HAP-1 (cell line): ENCODE measurements around the gene IPCEF1.

Experiments used
- DNase-seq, 2 experiments: peaks; one replicate each; pipeline ENCODE4 v3.0.0-alpha.2; 2016 to 2020; ENCODE audit warnings: low spot score in 2 of 2
- H3K27me3 ChIP-seq: fragments of 250-450 bp; sonication (Bioruptor Pico); 2 replicates; pipeline ENCODE4 v1.5.1; 2020; ENCODE audit warnings: low read depth, mild to moderate bottlenecking, moderate library complexity
- H3K36me3 ChIP-seq: fragments of 250-450 bp; sonication (Bioruptor Pico); replicated peaks from 2 replicates; pipeline ENCODE4 v1.5.1; 2020; ENCODE audit warnings: mild to moderate bottlenecking
- H3K4me1 ChIP-seq: fragments of 250-450 bp; sonication (Bioruptor Pico); 2 replicates; pipeline ENCODE4 v1.5.1; 2020; ENCODE audit warnings: mild to moderate bottlenecking
- H3K4me3 ChIP-seq: fragments of 250-450 bp; sonication (Bioruptor Pico); 2 replicates; pipeline ENCODE4 v1.5.1; 2020; ENCODE audit warnings: mild to moderate bottlenecking, moderate library complexity
- H3K9me3 ChIP-seq: fragments of 250-450 bp; sonication (Bioruptor Pico); 2 replicates; pipeline ENCODE4 v1.5.1; 2020; ENCODE audit warnings: mild to moderate bottlenecking, moderate library complexity
- in situ Hi-C: fragments of 300-500 bp; cut with MboI; formaldehyde crosslinking; loops from 3 replicates; pipeline ENCODE4 v1.14.3; 2020; ENCODE audit warnings: low sequenced_read_pairs, inconsistent platforms, mixed read lengths

Gene IPCEF1, protein sequence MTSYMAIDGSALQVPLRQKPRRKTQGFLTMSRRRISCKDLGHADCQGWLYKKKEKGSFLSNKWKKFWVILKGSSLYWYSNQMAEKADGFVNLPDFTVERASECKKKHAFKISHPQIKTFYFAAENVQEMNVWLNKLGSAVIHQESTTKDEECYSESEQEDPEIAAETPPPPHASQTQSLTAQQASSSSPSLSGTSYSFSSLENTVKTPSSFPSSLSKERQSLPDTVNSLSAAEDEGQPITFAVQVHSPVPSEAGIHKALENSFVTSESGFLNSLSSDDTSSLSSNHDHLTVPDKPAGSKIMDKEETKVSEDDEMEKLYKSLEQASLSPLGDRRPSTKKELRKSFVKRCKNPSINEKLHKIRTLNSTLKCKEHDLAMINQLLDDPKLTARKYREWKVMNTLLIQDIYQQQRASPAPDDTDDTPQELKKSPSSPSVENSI

DNA sequence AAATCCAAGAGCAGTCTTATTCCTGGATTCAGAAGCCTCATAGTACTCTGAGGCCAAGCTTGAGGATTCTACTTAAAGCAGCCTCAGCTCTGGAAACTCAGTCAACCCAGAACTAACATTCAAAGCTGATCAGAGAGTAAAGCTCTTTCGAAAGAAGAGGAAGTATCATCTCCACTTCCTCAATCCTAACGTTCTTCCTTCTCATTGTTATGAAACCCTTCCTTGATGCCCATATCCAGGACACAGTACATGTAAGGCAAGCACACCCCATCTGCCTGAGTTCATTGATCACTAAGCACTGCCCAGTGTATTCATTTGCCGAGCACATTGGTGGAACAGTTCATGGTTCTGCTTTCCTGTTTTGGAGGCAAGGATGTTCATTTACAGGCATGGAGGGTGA is at the start of gene IPCEF1:
TSS of gene IPCEF1 (minus strand) at position 114 of the 400 bp plus-strand sequence. CDS start 90,856 bp downstream, outside the sequence.
- in situ Hi-C loops: no loop called here
- DNase-seq: no peak
- no peaks in the 10 kb centered on the region for H3K27me3 ChIP-seq

GRCh38 chr6:154406301-154406700 is 49.7 kb upstream of the IPCEF1 start:
- Histone ChIP-seq H3K36me3 (peaks cover 15% of the 10 kb centered on the region), H3K27me3 (no peaks in the 10 kb centered on the region), H3K4me1 (peaks cover 14% of the 10 kb centered on the region), H3K9me3 (no peaks in the 10 kb centered on the region), H3K4me3 (no peak overlapping the region)
- DNase-seq: no peak
- in situ Hi-C loops: no loop called here

More for the DNA sequence above, at the start of gene IPCEF1:
- H3K4me3 ChIP-seq: no peak within 1 kb of the TSS
- H3K36me3 ChIP-seq: no peaks in the 10 kb centered on the region
- peaks cover 2% of the 10 kb centered on the region for H3K4me1 ChIP-seq
- no peaks in the 10 kb centered on the region; the same call in 1 of the 2 replicates for H3K9me3 ChIP-seq

DNA sequence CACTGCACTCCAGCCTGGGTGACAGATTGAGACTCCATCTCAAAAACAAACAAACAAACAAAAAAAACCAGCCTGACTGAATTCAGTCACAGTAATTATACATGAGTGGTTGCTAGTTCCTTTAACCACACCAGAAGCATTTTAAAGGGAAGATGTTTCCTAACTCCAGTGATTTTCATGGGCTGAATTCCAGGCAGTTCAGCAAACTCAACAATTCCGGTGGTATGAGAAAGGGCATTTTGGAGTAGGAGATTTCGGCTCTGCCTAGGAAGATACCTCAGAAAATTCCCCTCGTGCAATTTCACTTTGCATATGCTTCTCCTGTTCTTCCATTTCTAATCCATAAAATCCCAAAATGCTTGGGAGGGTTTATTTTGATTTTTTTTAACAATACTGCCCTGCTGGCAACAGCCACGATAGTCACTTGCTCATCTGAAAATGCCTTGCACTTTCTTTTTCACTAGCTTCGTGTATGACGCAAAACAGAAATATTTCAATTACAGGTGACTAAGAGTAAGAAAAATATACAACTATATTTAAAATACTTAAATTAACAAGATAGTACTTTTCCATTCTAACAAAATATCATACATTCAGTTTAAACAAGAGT is 48.3 kb upstream of the IPCEF1 start:
- in situ Hi-C loops: no loop called here
- H3K36me3 ChIP-seq: peaks cover 11% of the 10 kb centered on the region
- DNase-seq: no peak
- no peak overlapping the region for H3K4me3 ChIP-seq
- no peaks in the 10 kb centered on the region for H3K9me3 ChIP-seq
- no peaks in the 10 kb centered on the region; the same call in 1 of the 2 replicates for H3K4me1 ChIP-seq
- no peaks in the 10 kb centered on the region for H3K27me3 ChIP-seq

GRCh38 chr6:154403788-154404187 is 47.2 kb upstream of the IPCEF1 start:
- in situ Hi-C loops: no loop called here
- Histone ChIP-seq H3K4me1 (no peaks in the 10 kb centered on the region; the same call in 1 of the 2 replicates), H3K36me3 (peaks cover 11% of the 10 kb centered on the region), H3K9me3 (no peaks in the 10 kb centered on the region), H3K27me3 (no peaks in the 10 kb centered on the region), H3K4me3 (no peak overlapping the region)
- DNase-seq: no peak

GRCh38 chr6:154402081-154402780 is 45.6 kb upstream of the IPCEF1 start:
- in situ Hi-C loops: no loop called here
- H3K4me3 ChIP-seq: no peak overlapping the region
- H3K27me3 ChIP-seq: no peaks in the 10 kb centered on the region
- peaks cover 2% of the 10 kb centered on the region for H3K4me1 ChIP-seq
- no peak for DNase-seq
- no peaks in the 10 kb centered on the region for H3K9me3 ChIP-seq
- H3K36me3 ChIP-seq: peaks cover 11% of the 10 kb centered on the region

- no peaks in the 10 kb centered on the region for H3K27me3 ChIP-seq
- peaks cover 2% of the 10 kb centered on the region for H3K4me1 ChIP-seq
- no peaks in the 10 kb centered on the region for H3K9me3 ChIP-seq
- in situ Hi-C loops: no loop called here
- no peak for DNase-seq
- peaks cover 5% of the 10 kb centered on the region for H3K36me3 ChIP-seq
- no peak overlapping the region for H3K4me3 ChIP-seq
Measured at GRCh38 chr6:154399097-154399496, 42.5 kb upstream of the IPCEF1 start.

- Histone ChIP-seq H3K9me3 (no peaks in the 10 kb centered on the region), H3K27me3 (no peaks in the 10 kb centered on the region), H3K36me3 (peaks cover 2% of the 10 kb centered on the region), H3K4me1 (peaks cover 2% of the 10 kb centered on the region), H3K4me3 (no peak overlapping the region)
- no peak for DNase-seq
- in situ Hi-C loops: no loop called here
Measured at GRCh38 chr6:154397491-154398195, 41.0 kb upstream of the IPCEF1 start.

DNA sequence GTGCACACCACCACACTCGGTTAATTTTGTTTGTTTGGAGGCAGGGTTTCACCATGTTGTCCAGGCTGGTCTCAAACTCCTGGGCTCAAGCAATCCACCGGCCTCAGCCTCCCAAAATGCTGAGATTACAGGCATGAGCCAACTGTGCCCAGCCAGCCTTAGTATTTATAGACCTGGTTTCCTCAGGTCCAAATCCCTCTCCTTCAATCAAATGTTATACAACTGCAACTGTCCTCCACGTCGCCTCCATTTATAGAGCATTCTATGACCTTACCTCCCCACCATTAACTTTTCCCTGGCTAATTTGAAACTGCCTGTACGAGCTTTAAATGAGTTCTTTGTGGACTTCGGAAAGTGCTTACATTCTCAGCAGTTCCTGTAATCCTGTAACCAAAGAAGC is 39.3 kb upstream of the IPCEF1 start:
- H3K27me3 ChIP-seq: no peaks in the 10 kb centered on the region
- DNase-seq: no peak
- no peaks in the 10 kb centered on the region for H3K9me3 ChIP-seq
- H3K36me3 ChIP-seq: no peaks in the 10 kb centered on the region; the same call in 1 of the 2 replicates
- H3K4me3 ChIP-seq: no peak overlapping the region
- in situ Hi-C loops: no loop called here
- H3K4me1 ChIP-seq: peaks cover 2% of the 10 kb centered on the region; the same call in 1 of the 2 replicates

DNA sequence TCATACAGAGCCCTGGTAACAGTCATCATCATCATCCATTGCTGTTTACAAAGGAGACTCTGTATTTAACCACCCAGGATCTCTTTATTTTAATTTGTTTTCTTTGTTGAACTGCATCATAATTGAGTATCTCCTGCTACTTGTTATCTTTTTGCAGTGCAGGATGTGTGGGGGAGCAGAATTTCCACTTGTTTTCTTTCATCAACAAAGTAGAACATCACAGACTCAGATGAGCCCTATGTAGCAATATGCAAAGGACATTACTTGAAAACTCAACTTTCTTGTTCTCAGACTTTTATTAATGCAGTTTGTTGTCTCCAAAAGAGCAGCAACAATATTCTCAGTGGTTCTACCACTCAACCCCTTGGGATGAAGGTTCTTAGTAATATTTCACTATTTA is 38.7 kb upstream of the IPCEF1 start:
- peaks cover 2% of the 10 kb centered on the region; the same call in 1 of the 2 replicates for H3K4me1 ChIP-seq
- in situ Hi-C loops: no loop called here
- no peaks in the 10 kb centered on the region for H3K27me3 ChIP-seq
- H3K36me3 ChIP-seq: no peaks in the 10 kb centered on the region
- no peaks in the 10 kb centered on the region for H3K9me3 ChIP-seq
- DNase-seq: no peak
- H3K4me3 ChIP-seq: no peak overlapping the region

DNA sequence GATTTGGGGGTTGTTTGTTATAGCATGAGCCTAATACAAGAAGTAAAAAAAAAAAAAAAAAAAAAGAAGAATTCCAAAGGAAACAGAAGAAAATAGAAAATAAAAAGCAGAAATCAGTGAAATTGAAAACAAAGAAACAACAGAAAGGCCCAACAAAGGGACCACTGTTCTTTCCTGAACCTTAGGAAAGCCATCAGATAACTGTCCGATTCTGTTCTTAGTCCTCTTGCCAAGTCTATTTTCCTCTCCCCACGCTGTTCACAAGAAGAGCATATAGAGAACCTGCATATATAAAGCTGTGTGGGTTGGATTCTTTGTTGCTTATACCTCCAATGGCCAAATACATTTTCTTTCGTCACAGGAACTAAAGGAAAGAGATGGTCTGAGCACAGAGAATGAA is 38.0 kb upstream of the IPCEF1 start:
- DNase-seq: no peak

DNA sequence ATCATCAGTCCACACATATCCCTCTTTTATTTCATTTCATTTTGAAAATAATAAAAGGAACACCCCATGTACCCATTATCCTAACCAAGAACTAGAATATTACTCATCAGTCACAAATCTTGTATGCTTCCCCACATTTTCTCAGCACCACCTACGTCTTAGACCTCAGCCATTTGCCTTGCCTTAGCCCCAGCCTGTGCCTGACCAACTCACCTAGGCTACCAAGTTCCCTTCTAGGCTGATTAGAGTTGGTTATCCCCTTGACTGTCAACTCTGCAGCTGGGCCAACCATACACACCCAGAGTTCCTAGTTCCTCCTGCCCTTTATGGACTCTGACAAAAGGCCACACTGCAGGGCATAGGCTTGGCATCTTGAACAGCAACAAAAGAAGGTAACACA is 33.4 kb upstream of the IPCEF1 start:
- Histone ChIP-seq H3K9me3 (no peaks in the 10 kb centered on the region; the same call in 1 of the 2 replicates), H3K27me3 (no peaks in the 10 kb centered on the region), H3K4me1 (peaks cover 18% of the 10 kb centered on the region), H3K4me3 (no peak overlapping the region), H3K36me3 (no peaks in the 10 kb centered on the region; the same call in 1 of the 2 replicates)
- no peak for DNase-seq
- in situ Hi-C loops: no loop called here

More for the DNA sequence above, 38.0 kb upstream of the IPCEF1 start:
- Histone ChIP-seq H3K27me3 (no peaks in the 10 kb centered on the region), H3K36me3 (no peaks in the 10 kb centered on the region), H3K9me3 (no peaks in the 10 kb centered on the region), H3K4me1 (peaks cover 2% of the 10 kb centered on the region; the same call in 1 of the 2 replicates), H3K4me3 (no peak overlapping the region)
- in situ Hi-C loops: no loop called here

DNA sequence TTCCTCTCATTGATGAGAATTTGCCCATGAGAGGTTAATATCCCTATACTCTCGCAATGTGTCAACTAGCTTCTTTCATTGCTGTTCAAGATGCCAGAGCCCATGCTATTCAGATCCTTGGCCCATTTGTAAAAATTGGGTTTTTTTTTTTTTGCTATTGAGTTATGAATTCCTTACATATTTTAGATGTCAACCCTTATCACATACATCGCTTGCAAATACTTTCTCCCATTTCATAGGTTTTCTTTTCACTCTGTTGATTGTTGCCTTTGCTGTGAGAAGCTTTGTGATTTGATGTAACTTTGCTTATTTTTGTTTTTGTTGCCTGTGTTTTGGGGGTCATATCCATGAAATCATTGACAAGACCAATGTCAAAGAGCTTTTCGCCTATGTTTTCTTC is 32.2 kb upstream of the IPCEF1 start:
- no peak for DNase-seq
- Histone ChIP-seq H3K4me1 (peaks cover 29% of the 10 kb centered on the region), H3K9me3 (no peaks in the 10 kb centered on the region; the same call in 1 of the 2 replicates), H3K4me3 (no peak overlapping the region), H3K27me3 (no peaks in the 10 kb centered on the region), H3K36me3 (no peaks in the 10 kb centered on the region; the same call in 1 of the 2 replicates)
- in situ Hi-C loops: no loop called here
